K562 (cell line): ENCODE data around the gene LSM14B. TPM values are rescaled to one million over a fixed set of nuclear protein-coding genes. Genes with fewer than 3 reads are reported as not detected.
A peak's percentile ranks its signal among the peaks of the same experiment; 100 is the strongest.

Source experiments
- ATAC-seq: fragments of 200-7000 bp; cut with Tn5 transposase; 3 replicates; pipeline ENCODE4 v1.9.1; 2020; ENCODE audit warnings: moderate library complexity
- BruUV-seq: library from RNA; stranded (reverse); fragments of 400-500 nt; replicated peaks from 2 replicates; lab custom pipeline; 2021; lab: Mats Ljungman, UMichigan
- CTCF ChIA-PET: fragments of 300-600 bp; formaldehyde crosslinking; extraction: SDS; loops from one replicate; lab custom pipeline; 2021; ENCODE audit warnings: low intra/inter-chr PET ratio; lab: Yijun Ruan, JAX
- POLR2A ChIA-PET: fragments of 300-600, 350-650 bp; sonication (Branson Sonifier 250); formaldehyde crosslinking; extraction: SDS; loops from one replicate; lab custom pipeline; 2021; ENCODE audit warnings: antibody characterized with exemption, inconsistent platforms; lab: Yijun Ruan, JAX
- DNase-seq, 4 experiments: peaks; one replicate each; pipeline versions ENCODE4 v3.0.0 to v3.0.0-alpha.2; 2011 to 2018; ENCODE audit warnings: low spot score in 3 of 4, mixed read lengths in 3 of 4; ENCODE audit errors: extremely low read depth in 1 of 4
- FAIRE-seq: peaks from 2 replicates; lab custom pipeline; 2011; peaks lifted over from hg19 to GRCh38; lab: Jason Lieb, UNC
- H2AFZ ChIP-seq: 2 replicates; pipeline ENCODE4 v1.6.0; 2011; ENCODE audit warnings: low read depth, low read length, control low read depth, inconsistent platforms
- H3K27ac ChIP-seq: fragments of 200-600 bp; 3 replicates; pipeline ENCODE4 v1.8.0; 2011; ENCODE audit warnings: low read depth, mild to moderate bottlenecking, control low read depth, inconsistent platforms, low read length, moderate library complexity, mixed read lengths; ENCODE audit errors: extremely low read depth
- H3K27me3 ChIP-seq, 2 experiments: fragments of 300-600 bp in 1 of 2; 2 replicates in 1 of 2; 3 replicates in 1 of 2; pipeline versions ENCODE4 v1.6.0 to v1.8.0; 2011; ENCODE audit warnings: inconsistent platforms in 2 of 2, low read length in 2 of 2, mild to moderate bottlenecking in 1 of 2, mixed read lengths in 1 of 2, moderate library complexity in 1 of 2; ENCODE audit not compliant: control insufficient read depth in 2 of 2, insufficient read depth in 2 of 2
- H3K36me3 ChIP-seq: fragments of 300-600 bp; 3 replicates; pipeline ENCODE4 v1.8.0; 2011; ENCODE audit warnings: mild to moderate bottlenecking, low read length, inconsistent platforms; ENCODE audit not compliant: control insufficient read depth, insufficient read depth
- H3K4me1 ChIP-seq, 2 experiments: fragments of 200-600 bp in 1 of 2; replicated peaks in 1 of 2; 2 replicates in 1 of 2; 3 replicates in 1 of 2; pipeline versions ENCODE4 v1.5.1 to v1.8.0; 2011; ENCODE audit warnings: inconsistent platforms in 2 of 2, low read length in 2 of 2, mild to moderate bottlenecking in 1 of 2, mixed read lengths in 1 of 2, moderate library complexity in 1 of 2; ENCODE audit not compliant: control insufficient read depth in 2 of 2, insufficient read depth in 2 of 2
- H3K4me2 ChIP-seq: 2 replicates; pipeline ENCODE4 v1.6.1; 2011; ENCODE audit warnings: low read length, control low read depth, inconsistent platforms, mixed read lengths; ENCODE audit not compliant: insufficient read depth
- H3K4me3 ChIP-seq: fragments of 200-600 bp; sonication (generic), shearing (Covaris generic); 2 replicates; pipeline ENCODE4 v1.5.1; 2016; ENCODE audit warnings: control low read depth, inconsistent platforms
- H3K79me2 ChIP-seq: fragments of 200-600 bp; 3 replicates; pipeline ENCODE4 v1.8.0; 2011; ENCODE audit warnings: low read length, inconsistent platforms; ENCODE audit not compliant: control insufficient read depth, insufficient read depth
- H3K9ac ChIP-seq, 2 experiments: 2 replicates each; pipeline versions ENCODE4 v1.6.0 to v1.6.1; 2011; ENCODE audit warnings: low read depth in 2 of 2, low read length in 2 of 2, control low read depth in 1 of 2, inconsistent platforms in 1 of 2, mild to moderate bottlenecking in 1 of 2, mixed read lengths in 1 of 2; ENCODE audit not compliant: insufficient read depth in 1 of 2
- H3K9me1 ChIP-seq: one replicate; pipeline ENCODE4 v1.6.0; 2011; ENCODE audit warnings: inconsistent platforms, mild to moderate bottlenecking, low read length, moderate library complexity; ENCODE audit not compliant: control insufficient read depth, insufficient read depth
- H3K9me3 ChIP-seq: replicated peaks from 2 replicates; pipeline ENCODE4 v1.5.1; 2011; ENCODE audit warnings: low read depth, low read length, inconsistent platforms; ENCODE audit not compliant: control insufficient read depth, insufficient read depth
- H4K20me1 ChIP-seq: replicated peaks from 2 replicates; pipeline ENCODE4 v1.6.1; 2011; ENCODE audit warnings: low read length, inconsistent platforms, mixed read lengths; ENCODE audit not compliant: control insufficient read depth, insufficient read depth
- C11orf30 ChIP-seq: fragments of 450-650 bp; IDR thresholded peaks from 2 replicates; pipeline ENCODE4 v1.6.1; 2016; ENCODE audit warnings: low read depth, mild to moderate bottlenecking
- MAFF ChIP-seq: IDR thresholded peaks from 2 replicates; pipeline ENCODE4 v1.6.1; 2012; ENCODE audit warnings: low read length, improper control_type of control experiment
- MAFG ChIP-seq: fragments of 450-650 bp; conservative IDR thresholded peaks from 2 replicates; pipeline ENCODE4 v1.6.1; 2016; ENCODE audit warnings: missing genetic modification characterization, missing compliant biosample characterization
- TEAD2 ChIP-seq: fragments of 450-650 bp; IDR thresholded peaks from 2 replicates; pipeline ENCODE4 v1.6.1; 2016; ENCODE audit warnings: missing genetic modification characterization, control low read depth, missing compliant biosample characterization
- ZNF316 ChIP-seq: fragments of 450-650 bp; IDR thresholded peaks from 2 replicates; pipeline ENCODE4 v1.6.1; 2016
- ZNF589 ChIP-seq: fragments of 200-800 bp; sonication (Bioruptor generic); IDR thresholded peaks from 2 replicates; pipeline ENCODE4 v1.6.1; 2016; ENCODE audit warnings: low read depth, missing genetic modification characterization, missing compliant biosample characterization
- WGBS: fragments of 100-300 bp; shearing (Covaris generic); methylation state at CpG from one replicate; pipeline ENCODE4 v1.1.6; 2016; ENCODE audit warnings: low coverage, mixed read lengths; ENCODE audit not compliant: insufficient coverage; ENCODE audit errors: missing lambda C conversion rate; 5-methylcytosine and 5-hydroxymethylcytosine counted together
- in situ Hi-C: fragments of 300-500 bp; cut with MboI; formaldehyde crosslinking; loops from 4 replicates; pipeline ENCODE4 v1.15.0; 2018; ENCODE audit warnings: inconsistent platforms, mixed read lengths
- intact Hi-C: fragments of 100-400 bp; cut with micrococcal nuclease; formaldehyde crosslinking; loops from 2 replicates; pipeline ENCODE4 v1.14.2; 2022
- polyA plus RNA-seq, 8 experiments: library from polyadenylated mRNA; depleted of rRNA in 4 of 8; stranded (reverse) in 5 of 8; unstranded in 3 of 8; fragments of >200 nt; fragmentation: Nextera tagmentation in 2 of 8; fragmentation: Illumina TruSeq in 1 of 8; extraction: Ambion mirVana in 2 of 8; extraction: Trizol in 1 of 8; gene quantifications; 2 replicates each; pipeline versions ENCODE4 v1.2.1 to v1.2.3, GENCODE V29; 2011 to 2014; ENCODE audit warnings: inconsistent platforms in 1 of 8, missing spikeins in 1 of 8
- total RNA-seq, 7 experiments: library from RNA; depleted of rRNA in 6 of 7; stranded (reverse); fragments of >200 nt in 6 of 7; fragmentation: Illumina TruSeq in 2 of 7; extraction: Trizol in 2 of 7; gene quantifications; 2 replicates each; pipeline versions ENCODE4 v1.2.1 to v1.2.3, GENCODE V29; 2011 to 2021; ENCODE audit warnings: low replicate concordance in 1 of 7
- TF ChIP-seq, protein P1 (sequence below): IDR thresholded peaks from 2 replicates; pipeline ENCODE4 v1.6.1; 2012; ENCODE audit warnings: low read depth, low read length, improper control_type of control experiment, borderline replicate concordance

The LSM14B gene
- total and polyA plus RNA-seq, 9 of the 15 experiments (the other 6 are each of a cell fraction or from before 2014, with no cell fraction given), result 0.66 to 36.0 (median 20.2) TPM

DNA sequence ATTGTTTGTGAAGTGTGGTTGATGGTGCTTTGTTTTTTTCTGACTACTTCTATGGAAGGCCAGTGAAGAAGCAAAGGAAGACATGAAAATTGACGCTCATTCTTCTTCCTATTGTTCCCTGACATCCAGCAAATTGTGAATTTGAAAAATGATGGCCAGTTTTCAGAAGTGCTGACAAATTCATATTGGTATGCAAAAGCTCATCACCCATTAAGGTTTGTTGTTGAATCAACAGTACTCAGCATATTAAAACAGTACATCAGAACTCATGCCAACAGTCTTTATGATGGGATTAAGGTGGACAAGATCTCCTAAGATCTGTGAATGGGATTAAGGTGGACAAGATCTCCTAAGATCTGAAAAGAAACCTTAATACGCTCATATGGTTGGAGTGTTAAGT, 59.5 kb downstream of the LSM14B start:
- in situ Hi-C loops (no loop called here), intact Hi-C loops (no loop called here)
- no peaks in the 10 kb centered on the region for H3K27me3 ChIP-seq
- peak overlapping the region; percentile 92 for H3K4me2 ChIP-seq
- H3K9ac ChIP-seq, result peak overlapping the region in 1 of 2 experiments; percentile 99; a peak in 2 of 4 replicates
- BruUV-seq, result no TSS peak
- H3K9me1 ChIP-seq, result no peaks in the 10 kb centered on the region
- peak overlapping the region; percentile 98 for H3K4me3 ChIP-seq
- FAIRE-seq, result no peak
- no peaks in the 10 kb centered on the region for H3K9me3 ChIP-seq
- peaks cover 40% of the 10 kb centered on the region; the same call in 2 of the 3 replicates for H3K36me3 ChIP-seq
- peaks cover 47% of the 10 kb centered on the region for H3K79me2 ChIP-seq
- no peak for DNase-seq
- H4K20me1 ChIP-seq, result no peaks in the 10 kb centered on the region
- CTCF ChIA-PET, result no interaction called here
- ATAC-seq, result no peak
- peaks cover 6 to 20% of the 10 kb centered on the region in 2 experiments for H3K4me1 ChIP-seq
- H3K27ac ChIP-seq, result peak overlapping the region; percentile 96
- H2AFZ ChIP-seq, result peak overlapping the region; percentile 82; the same call in 1 of the 2 replicates
- 57% methylated on average over 2 of the region's 2 CpGs for WGBS
- peak; percentile 83 for TF ChIP-seq ZNF316
- TF ChIP-seq MAFG (tag), result 0 out of 2 replicates have a peak, but pooled peaks have one; percentile 10
- TF ChIP-seq, protein P1, sequence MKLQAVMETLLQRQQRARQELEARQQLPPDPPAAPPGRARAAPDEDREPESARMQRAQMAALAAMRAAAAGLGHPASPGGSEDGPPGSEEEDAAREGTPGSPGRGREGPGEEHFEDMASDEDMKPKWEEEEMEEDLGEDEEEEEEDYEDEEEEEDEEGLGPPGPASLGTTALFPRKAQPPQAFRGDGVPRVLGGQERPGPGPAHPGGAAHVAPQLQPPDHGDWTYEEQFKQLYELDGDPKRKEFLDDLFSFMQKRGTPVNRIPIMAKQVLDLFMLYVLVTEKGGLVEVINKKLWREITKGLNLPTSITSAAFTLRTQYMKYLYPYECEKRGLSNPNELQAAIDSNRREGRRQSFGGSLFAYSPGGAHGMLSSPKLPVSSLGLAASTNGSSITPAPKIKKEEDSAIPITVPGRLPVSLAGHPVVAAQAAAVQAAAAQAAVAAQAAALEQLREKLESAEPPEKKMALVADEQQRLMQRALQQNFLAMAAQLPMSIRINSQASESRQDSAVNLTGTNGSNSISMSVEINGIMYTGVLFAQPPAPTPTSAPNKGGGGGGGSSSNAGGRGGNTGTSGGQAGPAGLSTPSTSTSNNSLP, result no peak
- TF ChIP-seq ZNF589 (CRISPR knock-in tag), result 0 out of 2 replicates have a peak, but pooled peaks have one; percentile 29
- TF ChIP-seq MAFF, result 0 out of 2 replicates have a peak, but pooled peaks have one; percentile 14
- peak; percentile 57; the same call in 1 of the 2 replicates for TF ChIP-seq C11orf30
- no peak for TF ChIP-seq TEAD2 (tag)
- POLR2A ChIA-PET, result interaction anchor here (0.6 to 1.6 kb wide), 3 partner anchors 20 to 553 kb away, joined by 3 to 4 read pairs (median 3); no protein-coding TSS in a partner anchor
